Activated T-cell treated with anti-CD3 and anti-CD28 coated beads, Interleukin-2, amount 50 U/mL, for 48 hours (primary cell): ENCODE data around the gene TMPRSS9.
"Not testable (repeated sequence)": the region's sequence is repeated elsewhere in the genome, so short reads cannot be mapped to it uniquely, and the experiment has no call there.

Source experiments
- DNase-seq, 2 experiments: peaks; one replicate each; pipeline ENCODE4 v3.0.0-alpha.2; 2020

The TMPRSS9 gene

DNA sequence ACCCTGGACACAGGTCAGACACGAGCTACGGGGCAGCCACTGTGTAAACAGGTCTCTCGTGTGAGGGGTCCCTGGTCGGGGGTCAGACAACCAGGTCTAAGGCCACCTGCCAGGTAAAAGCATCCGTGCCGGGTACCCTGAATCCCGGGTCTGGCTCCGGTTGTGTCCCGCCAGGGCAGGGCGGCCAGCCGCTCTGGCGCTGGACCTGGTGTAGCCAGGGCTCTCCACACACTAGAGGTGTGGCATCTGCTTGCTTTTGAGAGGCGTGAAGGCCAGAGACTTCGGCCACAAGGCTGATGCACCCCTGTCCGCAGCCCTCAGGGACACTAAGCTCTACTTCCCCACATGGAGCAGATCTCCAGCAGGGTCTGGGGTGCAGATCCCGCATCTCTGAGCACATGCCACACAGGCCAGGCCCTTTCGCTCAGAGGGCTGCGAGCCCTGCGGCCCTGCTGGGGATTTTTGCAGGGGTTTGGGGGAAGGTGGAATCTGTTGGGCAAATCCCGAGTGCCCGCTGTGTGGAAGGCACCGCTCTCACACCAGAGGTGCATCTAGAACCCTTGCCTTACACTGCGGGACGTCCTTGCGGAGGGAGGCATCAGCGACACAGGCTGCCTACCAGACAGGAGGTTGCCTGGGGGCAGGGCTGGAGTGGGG is 81.2 kb downstream of the TMPRSS9 start:
- DNase-seq: no peak

GRCh38 chr19:2443116-2443784 is 83.2 kb downstream of the TMPRSS9 start:
- no peak for DNase-seq

DNA sequence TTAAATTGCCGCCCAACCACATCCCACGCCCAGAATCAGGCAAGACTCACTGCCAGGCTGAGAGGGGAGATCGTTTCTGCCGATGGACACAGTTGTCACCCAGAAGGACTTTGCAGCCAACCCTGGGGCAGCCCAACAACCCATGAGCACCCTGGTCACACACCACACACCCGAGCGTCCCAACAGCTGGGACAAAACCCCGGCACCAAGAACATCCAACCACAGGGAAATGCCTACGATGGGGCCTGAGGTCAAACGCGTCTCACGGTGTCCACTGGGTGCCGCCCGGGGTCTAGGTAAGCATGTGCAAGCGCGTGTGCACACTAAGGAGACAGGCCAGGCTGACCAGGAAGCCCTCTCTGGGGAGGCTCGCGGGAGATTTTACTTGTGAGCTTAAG is 83.7 kb downstream of the TMPRSS9 start:
- no peak for DNase-seq

DNA sequence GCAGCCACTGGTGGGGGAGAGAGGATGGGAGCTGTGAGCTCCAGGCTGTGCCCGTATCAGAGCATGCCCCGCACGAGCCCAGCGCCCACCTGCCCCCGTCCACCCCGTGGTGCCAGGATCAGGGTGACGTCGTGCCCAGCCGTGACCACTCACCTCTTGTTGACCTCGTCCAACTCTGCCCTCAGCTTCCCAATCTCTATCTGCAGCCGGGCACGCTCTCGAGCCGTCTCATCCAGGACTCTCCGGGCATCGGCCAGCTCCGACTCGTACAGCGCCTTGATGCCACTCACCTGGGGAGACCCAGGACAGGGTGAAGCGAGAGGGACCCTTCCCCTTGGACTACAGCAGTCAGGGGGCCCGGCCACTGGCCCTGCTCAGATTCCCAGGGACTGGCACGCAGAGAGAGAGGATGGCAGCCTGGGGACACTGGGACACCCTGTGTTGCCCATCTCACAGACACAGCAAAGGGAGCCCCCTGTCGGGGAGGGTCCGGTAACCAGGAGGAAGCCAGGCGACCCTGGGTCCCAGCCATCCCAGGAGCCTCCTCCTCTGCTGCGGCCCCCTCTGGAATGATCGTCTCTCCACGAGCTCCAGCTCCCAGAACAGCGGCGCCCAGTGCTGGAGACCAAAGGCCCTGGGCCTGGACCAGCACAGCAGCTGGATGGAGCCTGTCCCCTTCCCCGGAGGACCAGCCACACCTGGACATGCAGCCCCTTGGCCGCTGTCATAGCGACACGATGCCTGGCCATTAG is 84.4 kb downstream of the TMPRSS9 start:
- no peak for DNase-seq

DNA sequence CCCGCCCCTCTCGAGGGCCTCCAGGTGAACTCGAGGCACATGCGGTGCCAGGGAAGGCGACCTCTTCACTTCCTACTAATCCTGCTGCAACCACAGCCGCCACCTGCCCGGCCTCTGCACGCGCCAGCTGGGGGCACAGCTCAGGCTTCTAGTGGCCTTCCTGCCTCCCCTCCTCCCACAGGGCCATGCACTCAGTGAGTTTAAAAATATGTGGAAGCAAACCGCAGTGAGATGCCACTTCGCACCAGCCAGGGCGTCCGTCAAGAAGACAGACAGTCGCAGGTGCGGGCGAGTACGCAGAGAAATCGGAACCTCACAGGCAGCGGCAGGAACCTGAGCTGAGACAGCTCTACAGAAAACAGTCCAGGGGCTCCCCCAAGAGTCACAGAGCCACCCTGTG is 86.3 kb downstream of the TMPRSS9 start:
- peak; percentile 38 to 44 for DNase-seq

DNA sequence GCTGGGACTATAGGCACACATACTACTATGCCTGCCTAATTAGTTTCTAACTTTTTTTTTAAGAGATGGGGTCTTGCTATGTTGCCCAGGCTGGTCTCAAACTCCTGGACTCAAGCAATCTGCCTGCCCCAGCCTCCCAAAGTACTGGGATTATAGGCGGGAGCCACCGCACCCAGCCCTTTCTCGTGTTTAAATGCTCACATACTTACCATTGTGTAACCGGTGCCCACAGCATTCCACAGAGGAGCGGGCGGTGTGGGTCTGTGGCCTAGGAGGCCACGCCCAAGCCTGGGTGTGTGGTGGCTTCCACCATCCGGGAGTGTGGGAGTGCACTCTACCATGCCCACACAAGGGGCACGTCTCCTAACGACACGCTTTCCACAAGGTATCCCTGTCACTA is 89.0 kb downstream of the TMPRSS9 start:
- no peak for DNase-seq

DNA sequence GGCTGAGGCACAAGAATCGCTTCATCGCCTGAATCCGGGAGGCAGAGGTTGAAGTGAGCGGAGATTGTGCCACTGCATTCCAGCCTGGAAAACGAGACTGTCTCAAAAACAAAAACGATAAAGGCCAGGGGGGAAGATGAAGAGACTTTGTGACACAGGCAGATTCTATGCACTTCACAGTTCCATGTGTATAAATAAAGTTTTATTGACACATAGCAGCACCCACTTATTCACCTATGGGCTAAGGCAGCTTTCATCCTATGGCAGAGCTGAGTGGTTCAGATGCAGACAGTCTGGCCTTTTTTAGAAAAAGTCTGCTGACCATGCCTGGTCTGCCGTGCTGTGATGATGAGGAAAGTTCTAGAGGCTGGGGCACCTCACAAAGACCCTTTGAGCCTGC is 91.1 kb downstream of the TMPRSS9 start:
- no peak for DNase-seq

DNA sequence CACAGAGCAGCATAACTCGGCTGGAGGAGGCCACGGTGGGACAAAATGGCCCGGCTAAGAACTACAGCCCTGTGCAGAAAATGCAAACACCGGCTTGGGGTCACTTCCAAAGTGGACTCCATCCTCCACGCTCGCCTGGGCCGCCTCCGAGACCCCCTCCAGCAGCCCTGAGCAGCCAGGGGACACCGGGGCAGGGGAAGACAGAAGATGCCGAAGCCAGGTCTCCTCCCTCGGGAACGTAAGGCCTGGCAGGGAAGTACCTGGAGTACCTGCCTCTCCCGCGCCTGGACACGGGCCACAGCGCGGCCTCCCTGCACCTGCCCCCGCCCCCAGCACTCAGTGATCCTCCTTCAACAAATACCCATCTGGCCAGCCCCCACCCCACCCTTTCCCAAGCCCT is 91.7 kb downstream of the TMPRSS9 start:
- DNase-seq: no peak

GRCh38 chr19:2453431-2454025 is 93.5 kb downstream of the TMPRSS9 start:
- DNase-seq: no peak

DNA sequence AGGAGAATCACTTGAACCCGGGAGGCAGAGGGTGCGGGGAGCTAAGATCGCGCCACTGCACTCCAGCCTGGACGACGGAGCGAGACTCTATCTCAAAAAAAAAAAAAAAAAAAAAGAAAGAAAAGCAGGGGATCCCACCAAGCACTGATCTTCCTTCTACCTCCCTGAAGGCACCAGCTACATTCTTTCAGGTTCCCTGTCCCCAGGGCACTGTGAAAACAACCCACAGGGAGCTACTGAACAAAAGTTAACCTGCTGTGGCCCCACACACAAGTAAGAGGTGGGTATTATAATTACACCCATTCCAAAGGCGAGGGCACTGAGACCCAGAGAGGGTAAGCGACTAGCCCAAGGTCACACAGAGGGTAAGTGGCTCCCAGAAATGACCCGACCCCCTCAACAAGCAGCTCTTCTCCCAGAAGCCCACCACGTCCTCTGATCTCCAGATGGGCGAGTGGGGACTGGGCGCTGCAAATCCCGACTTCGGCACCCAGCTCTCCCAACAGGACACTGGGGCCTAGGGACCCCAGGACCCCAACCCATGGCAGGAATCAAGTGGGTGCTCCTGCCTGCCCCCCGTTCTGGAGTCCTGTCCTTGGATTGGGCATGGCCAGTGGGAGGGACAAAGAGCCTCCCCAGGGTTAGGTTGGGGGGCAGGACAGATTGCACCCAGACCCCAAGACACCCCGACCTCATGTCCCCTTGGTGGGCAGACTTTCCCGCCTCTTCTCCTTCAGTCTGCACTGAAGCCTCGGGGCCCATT is 94.3 kb downstream of the TMPRSS9 start:
- DNase-seq: no peak

DNA sequence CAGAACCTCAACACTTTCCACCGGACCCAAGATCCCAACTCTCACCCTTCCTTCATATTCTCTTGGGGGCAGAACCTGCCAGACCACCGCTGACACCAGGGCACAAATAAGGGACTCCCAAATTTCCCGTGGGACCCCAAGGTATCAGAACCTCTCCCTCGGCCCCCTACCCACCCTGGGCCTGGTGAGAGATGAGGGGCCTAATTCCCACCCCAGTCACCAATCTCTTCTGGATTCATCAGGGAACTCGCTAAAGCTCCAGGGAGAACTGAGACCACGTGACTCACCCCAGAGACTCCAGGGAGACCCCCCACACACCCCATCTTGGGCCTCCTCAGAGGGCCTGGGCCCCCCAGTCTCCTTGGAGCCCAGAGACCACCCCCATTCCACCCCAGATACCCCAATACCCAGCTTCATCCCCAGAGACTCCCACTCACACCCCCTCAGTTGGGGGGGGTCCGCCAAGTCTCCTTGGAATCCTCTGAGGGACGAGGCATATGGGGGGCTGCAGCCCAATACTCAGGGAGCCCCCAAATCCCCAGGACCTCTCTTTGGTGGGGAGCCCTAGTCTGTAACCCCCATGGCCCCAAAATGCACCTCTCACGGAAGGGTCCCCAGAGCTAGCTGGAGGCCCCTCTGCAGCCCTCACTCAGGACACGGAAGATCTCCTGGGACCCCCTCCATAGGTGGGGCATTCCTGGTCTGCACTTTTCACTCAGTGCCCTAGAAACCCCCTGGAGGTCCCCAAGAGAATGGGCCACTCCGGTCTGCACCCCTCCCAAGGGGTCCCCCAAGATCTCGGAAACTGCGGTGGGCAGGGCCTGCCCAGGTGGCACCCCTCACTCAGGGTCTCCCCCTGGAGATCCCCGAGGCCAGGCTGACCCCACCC is 95.1 kb downstream of the TMPRSS9 start:
- DNase-seq: no peak

- DNase-seq: peak; percentile 67 to 71
Observed at GRCh38 chr19:2455851-2456570, 95.9 kb downstream of the TMPRSS9 start.

DNA sequence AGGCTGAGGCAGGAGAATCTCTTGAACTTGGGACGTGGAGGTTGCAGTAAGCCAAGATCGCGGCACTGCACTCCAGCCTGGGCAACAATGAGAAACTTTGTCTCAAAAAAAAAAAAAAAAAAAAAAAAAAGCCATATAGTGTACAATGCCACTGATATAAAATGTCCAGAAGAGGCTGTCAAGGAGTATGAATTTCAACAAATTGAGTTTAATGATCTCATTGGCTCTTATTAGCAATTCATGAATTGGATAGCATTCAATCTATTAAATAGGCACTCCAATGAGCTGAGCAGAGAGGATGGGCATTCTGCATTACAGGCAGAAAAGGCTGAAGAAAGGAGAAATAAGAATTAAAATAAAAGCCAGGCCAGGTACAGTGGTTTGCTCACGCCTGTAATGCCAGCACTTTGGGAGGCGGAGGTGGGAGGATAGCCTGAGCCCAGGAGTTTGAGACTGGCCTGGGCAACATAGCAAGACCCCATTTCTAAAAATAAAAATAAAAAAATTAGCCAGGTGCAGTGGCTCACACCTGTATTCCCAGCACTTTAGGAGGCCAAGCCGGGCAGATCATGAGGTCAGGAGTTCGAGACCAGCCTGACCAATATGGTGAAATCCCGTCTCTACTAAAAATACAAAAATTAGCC is 97.5 kb downstream of the TMPRSS9 start:
- no peak for DNase-seq

DNA sequence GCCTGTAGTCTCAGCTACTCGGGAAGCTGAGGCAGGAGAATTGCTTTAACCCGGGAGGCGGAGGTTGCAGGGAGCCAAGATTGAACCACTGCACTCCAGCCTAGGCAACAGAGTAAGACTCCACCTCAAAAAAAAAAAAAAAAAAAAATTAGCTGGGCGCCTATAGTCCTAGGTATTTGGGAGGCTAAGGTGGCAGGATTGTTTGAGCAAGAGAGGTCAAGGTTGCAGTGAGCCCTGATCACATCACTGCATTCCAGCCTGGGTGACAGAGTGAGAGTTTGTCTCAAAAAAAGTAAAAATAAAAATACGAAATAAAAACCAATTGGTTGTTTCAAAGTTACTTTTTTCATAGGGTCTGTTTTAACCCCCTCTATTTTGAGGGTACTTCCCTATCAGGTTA is 98.0 kb downstream of the TMPRSS9 start:
- DNase-seq: no peak

- DNase-seq: not testable (repeated sequence)
Observed at GRCh38 chr19:2458776-2459175, 98.7 kb downstream of the TMPRSS9 start.

- DNase-seq: no peak
Observed at GRCh38 chr19:2460245-2460644, 100.2 kb downstream of the TMPRSS9 start.

GRCh38 chr19:2461751-2462634 is 101.9 kb downstream of the TMPRSS9 start:
- DNase-seq: peak; percentile 87 to 89

GRCh38 chr19:2462635-2463421 is 102.8 kb downstream of the TMPRSS9 start:
- DNase-seq: no peak

GRCh38 chr19:2463694-2464093 is 103.6 kb downstream of the TMPRSS9 start:
- not testable (repeated sequence) for DNase-seq
